Measurements from ENCODE around the gene SPNS3.

The SPNS3 gene, protein sequence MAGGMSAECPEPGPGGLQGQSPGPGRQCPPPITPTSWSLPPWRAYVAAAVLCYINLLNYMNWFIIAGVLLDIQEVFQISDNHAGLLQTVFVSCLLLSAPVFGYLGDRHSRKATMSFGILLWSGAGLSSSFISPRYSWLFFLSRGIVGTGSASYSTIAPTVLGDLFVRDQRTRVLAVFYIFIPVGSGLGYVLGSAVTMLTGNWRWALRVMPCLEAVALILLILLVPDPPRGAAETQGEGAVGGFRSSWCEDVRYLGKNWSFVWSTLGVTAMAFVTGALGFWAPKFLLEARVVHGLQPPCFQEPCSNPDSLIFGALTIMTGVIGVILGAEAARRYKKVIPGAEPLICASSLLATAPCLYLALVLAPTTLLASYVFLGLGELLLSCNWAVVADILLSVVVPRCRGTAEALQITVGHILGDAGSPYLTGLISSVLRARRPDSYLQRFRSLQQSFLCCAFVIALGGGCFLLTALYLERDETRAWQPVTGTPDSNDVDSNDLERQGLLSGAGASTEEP

DNA sequence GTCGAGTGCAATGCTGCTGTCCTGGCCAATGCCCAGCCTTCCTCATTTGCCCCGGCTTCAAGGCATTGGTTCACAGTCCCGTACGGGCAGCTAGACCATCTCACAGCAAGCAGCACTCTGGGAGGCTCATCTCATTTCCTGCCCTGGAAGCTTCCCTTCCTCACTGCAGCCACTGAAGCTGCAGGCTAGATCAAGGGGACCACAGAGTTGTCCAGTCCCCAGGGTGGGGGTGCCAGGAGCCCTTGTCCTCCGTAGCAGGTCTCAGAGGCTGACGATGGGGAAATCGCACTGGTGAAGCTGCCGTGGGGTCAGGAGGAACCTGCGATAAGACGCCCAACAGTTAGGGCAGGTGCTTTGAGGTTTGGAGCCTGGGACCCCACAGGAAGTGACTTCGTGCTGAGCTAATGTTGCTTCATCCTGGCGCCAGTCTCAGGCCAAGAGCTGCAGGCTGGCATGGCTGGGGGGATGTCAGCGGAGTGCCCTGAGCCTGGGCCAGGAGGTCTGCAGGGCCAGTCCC lies at the start of gene SPNS3:
TSS of gene SPNS3 (plus strand) at position 426 of the 517 bp plus-strand sequence. CDS start at position 454, 28 bp downstream.
- DNase-seq: peak; percentile 39

DNA sequence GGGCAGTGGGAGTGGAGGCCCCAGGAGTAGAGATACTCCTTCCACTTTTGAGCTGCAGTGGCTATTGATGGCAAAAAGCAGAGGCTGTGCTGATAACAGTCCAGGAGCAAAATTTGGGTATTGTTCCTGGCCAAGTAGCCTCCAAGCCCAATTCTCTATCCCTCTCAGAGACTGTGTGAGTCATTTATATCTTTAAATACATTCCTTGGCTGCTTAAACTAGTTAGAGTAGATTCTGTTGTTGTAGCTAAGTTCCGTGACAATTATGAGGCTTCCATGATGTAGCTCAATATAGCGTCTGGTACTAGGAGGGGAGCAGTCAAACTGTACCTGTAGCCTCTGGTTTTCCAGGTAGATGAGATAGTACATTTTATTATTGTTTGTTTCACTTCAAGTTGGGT lies 47.3 kb upstream of the SPNS3 start:
- DNase-seq: no peak

DNA sequence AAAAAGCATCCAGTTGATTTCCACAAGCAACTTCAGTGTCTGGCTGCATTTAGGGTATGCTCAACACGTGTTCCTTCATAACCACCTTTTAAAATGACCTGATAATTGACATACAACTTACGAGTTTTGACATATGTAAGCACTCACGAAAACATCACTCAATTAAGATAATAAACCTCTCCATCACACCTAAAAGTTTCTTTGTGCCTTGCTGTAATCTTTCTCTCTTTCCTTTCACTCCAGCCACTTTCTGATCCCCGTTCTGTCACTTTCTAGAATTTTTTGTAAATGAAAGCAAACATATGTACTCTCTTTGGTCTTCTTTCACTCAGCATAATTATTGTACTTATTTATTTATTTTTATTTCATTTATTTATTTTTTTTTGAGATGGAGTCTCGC lies 46.6 kb upstream of the SPNS3 start:
- no peak for DNase-seq

DNA sequence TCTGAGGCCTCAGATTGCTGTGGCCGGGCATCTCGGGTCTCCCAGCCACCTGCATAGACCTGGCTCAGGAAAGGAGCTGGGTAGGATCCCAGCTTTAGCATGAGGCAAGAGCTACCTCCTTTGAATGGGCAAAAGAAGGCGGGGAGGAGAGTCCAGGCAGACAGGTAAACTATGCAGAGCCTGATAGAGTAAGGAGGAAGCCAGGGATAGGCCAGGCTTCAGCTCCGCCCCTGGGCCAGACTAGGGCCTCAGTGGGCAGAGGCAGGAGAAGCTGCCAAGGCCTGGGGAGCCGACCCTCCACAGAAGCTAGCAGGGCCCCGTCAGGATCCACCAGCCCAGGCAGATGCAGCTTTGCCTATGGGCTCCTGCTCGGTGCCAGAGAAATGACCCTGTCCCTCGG lies 44.7 kb upstream of the SPNS3 start:
- DNase-seq: no peak

DNA sequence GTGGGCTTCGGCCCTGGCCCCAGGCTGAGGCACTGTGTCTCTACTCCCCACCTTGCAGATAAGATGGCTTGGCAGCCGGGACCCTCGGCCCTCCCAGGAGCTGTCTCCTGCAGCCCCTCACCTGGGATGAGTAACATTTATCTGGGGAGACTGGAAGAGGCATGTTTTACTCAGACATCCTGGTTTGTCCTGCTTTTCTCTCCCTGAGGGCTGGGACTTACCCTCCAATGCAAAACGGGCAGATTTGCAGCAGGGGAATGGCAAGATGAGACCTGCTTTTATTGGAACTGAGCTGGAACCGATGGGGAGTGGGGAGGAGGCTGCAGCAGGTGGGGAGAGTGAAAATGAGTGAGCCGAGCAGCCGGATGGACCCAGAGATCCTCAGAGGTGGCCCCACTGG lies 39.9 kb upstream of the SPNS3 start:
- no peak for DNase-seq

DNA sequence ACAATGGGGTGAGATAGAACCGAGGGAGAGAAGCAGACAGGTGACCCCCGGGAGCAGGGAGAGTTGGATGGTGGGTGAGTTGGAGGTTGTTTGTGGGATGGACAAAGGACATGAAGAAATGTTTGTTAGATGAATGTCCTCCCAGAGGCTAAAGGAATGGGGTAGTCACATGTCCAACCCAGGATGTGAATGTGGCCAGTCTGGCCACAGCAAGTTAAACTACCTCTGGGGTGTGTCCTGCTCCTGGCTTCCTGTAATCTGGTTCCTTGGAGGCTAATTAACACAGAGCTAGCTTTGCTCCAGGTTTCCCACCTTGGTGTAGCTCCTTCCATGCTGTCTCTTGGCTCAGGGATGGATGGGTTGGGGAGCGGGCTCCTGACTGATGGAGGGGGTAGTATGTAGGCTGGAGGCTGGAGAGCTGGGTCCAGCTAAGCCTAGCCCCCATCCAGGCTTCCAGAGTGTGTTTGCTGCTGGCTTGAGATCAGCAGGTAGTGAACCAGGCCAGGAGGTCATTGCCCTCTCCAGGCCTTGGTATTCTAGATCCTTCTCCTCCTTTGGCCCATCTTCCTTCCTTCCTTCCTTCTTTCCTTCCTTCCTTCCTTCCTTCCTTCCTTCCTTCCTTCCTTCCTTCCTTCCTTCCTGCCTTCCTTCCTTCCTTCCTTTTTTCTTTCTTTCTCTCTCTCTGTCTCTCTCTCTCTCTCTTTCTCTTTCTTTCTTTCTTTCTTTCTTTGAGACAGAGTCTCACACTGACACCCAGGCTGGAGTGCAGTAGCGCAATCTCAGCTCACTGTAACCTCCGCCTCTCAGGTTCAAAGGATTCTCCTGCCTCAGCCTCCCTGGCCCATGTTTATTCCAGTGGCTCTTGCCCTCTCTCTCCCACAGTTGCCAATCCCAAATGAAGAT lies 39.3 kb upstream of the SPNS3 start:
- DNase-seq: no peak

DNA sequence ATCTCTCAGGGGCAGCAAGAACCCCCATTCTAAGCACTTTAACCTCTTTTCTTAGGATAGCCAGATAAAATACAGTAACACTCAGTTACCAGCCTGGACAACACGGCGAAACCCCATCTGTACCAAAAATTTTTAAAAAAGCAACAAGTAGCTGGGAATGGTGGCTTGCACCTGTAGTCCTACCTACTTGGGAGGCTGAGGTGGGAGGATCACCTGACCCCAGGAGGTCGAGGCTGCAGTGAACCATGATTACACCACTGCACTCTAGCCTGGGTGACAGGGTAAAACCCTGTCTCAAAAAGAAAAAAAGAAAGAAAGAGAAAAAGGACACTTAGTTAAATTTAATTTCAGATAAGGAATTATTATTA lies 38.6 kb upstream of the SPNS3 start:
- no peak for DNase-seq

DNA sequence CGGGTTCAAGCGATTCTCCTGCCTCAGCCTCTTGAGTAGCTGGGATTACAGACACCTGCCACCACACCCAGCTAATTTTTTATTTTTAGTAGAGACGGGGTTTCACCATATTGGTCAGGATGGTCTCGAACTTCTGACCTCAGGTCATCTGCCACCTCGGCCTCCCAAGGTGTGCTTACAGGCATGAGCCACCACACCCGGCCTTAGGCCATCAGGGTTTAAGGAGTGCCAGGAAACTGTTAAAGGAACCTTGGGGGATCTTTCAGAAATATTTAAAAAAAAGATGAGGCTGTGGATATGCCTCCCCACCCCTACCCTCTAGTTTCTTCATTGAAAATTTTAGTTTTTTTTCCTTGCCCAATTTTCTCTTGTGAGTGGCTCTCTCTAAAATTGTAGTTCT lies 35.9 kb upstream of the SPNS3 start:
- DNase-seq: no peak

DNA sequence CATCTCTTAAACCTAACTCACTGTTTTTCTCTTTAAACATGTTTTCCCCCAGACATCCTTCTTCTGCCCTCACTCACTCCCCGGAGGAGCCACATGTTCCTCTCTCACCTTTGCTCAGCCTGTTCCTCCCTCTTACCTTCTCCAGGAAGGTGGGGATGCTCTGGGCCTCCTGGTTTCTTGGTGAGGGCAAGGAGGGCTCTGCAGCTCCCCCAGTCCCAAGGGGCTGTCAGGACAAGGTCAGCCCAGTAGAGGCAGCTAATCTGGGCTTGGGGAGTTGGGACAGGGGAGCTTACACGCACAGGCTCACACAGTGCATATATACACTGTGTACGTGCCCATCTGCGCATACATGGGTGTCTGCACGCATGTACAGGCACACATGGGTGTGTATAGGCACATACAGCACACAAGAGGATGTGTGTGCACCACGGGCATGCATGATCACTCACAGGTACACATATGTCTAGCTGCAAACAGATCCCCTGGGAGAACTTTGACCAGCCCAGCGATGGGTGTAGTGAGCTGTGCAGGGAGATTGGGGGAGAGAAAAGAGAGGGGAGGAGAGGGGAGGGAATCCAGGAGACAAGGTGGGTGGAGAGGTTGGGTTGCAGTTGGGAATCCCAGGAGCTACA lies 28.6 kb upstream of the SPNS3 start:
- DNase-seq: no peak

DNA sequence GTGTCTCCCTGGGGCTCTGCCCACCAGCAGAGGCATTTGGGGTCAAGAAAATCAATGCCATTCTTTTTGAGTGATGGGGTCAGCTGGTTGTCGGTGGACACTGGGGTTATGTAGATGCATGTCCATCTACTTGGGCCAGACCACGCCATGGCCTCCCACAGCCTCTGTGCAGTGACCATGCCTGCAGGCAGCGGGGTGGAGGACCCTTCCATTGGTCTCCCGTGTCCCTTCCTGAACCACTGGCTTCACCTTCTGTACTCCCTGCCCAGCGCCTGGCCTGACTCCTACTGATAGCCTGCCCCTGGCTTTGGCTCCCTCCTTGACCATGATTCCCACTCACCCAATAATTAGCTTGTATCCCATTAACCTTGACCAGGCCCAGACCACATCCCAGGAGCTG lies 28.0 kb upstream of the SPNS3 start:
- no peak for DNase-seq

DNA sequence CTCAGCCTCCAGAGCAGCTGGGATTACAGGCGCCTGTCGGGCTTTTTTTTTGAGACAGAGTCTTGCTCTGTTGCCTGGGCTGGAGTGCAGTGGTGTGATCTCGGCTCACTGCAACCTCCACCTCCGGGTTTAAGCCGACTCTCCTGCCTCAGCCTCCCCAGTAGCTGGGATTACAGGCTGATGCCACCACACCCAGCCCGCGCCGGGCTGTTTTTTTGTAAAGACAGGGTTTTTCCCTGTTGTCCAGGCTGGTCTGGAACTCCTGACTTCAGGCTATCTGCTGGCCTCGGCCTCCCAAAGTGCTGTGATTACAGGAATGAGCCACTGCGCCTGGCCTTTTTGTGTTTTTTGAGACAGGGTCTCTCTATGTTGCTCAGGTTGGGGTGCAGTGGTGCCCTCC lies 27.4 kb upstream of the SPNS3 start:
- no peak for DNase-seq

DNA sequence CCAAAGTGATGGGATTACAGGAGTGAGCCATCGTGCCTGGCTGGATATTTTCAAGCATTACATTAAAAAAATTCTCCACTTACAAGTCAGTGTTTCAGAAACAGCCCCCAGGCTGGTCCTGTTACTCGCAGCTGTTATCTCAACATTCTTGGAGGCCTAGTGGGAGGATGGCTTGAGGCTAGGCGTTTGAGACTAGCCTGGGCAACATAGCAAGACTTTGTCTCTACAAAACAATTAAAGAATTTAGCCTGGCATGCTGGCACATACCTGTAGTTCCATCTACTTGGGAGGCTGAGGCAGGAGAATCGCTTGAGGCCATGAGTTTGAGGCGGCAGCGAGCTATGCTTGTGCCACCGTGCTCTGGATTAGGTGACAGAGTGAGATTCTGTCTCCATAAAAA lies 26.5 kb upstream of the SPNS3 start:
- no peak for DNase-seq

DNA sequence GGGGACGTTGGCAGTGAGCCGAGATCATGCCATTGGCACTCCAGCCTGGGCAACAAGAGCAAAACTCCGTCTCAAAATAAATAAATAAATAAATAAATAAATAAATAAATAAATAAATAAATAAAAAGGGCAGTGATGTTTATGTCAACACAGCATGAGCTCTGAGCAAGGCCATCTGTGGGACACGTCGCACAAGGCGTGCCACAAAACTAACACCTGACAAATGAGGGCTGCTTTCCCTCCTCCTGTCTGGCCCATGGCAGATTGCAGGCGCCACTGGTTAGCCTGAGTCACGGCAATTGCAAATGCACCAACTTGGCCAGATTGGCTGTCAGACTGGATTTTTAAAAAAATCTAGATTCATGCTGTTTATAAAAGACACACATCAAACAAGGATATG lies 25.9 kb upstream of the SPNS3 start:
- no peak for DNase-seq

DNA sequence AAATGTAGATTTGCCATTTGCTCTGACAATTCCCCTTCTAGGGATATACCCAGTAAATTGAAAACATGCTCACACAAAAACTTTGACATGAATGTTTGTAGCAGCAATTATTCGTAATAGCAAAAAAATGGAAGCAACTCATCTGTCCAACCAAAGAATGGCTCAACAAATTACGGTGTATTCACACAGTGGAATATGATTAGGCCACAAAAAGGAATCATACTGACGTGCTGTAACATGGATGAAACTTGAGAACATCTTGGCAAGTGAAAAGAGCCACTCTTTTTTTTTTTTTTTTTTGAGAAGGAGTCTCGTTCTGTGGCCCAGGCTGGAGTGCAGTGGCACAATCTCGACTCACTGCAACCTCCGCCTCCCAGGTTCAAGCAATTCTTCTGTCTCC lies 24.1 kb upstream of the SPNS3 start:
- no peak for DNase-seq

DNA sequence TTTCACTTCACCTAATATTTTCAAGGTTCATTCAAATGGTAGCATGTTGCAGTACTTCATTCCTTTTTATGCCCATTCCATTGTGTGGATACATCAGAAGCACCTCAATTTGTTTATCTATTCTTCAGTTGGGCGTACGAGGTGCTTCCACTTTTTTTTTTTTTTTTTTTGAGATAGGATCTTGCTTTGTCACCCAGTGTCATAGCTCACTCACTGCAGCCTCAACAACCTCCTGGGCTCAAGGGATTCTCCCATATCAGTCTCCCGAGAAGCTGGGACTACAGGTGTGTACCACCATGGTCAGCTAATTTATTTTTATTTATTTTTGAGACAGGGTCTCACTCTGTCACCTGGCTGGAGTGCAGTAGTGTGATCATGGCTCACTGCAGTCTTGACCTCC lies 22.5 kb upstream of the SPNS3 start:
- DNase-seq: no peak

DNA sequence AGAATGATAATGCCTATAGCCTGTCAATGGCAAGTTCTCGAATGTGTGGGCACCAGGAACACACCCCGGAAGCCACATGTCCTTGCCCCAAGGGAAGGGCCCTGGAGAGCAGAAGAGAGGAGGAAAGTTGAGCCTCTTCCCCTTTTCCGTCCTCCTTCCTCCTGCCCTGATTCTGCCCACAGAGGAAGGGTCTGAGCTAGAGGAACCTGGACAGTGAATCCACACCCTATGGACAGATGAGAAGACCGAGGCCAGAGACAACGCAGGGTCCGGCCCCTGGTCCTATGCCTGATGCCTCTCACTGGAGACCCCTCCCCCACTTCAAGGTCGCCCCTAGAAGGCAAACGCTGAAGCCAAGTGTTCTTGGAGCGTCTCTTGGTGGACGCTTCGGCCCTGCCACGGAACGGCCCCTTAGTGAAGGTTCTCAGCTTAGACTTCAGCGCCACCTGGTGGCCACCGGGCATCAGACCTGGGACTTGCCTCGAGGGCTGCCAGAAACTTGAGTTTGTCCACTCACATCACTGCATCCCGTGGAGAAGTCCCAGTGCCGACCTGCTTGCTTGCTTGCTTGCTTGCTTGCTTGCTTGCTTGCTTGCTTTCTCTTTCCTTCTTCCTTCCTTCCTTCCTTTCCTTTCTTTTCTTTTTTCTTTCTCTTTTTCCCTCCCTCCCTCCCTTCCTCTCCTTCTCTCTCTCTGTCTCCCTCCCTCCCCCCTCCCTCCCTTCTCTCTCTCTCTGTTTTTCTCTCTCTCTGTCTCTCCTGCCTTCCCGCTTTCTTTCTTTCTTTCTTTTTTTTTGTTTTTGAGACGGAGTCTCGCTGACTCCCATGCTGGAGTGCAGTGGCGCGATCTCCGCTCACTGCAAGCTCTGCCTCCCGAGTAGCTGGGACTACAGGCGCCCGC lies 20.6 kb upstream of the SPNS3 start:
- DNase-seq: peak; percentile 96

DNA sequence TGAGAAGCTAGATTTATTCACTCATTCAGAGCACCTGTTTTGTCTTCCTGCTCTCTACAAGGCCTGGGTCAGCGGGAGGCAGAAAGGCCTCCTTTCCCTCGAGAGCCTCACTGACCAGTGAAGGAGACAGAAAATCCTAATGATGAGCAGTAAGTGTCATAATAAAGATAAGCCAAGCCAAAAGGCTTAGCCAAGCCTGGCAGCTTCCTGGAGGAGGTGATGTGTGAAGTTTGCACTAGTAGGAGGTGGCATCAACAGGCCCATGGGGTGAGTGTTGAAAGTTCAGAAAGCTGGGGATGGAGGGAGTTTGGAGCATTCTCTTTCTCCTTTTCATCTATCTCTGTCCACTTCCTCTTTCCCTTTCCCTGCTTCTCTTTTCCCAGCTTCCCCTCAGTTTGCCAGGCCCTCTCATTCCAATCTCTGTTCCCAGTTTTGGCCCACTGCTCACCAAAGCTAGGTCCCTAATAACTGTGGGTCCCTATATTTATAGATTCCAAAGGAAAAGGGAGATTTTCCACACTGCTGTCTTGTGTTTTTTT lies 16.5 kb upstream of the SPNS3 start:
- no peak for DNase-seq

DNA sequence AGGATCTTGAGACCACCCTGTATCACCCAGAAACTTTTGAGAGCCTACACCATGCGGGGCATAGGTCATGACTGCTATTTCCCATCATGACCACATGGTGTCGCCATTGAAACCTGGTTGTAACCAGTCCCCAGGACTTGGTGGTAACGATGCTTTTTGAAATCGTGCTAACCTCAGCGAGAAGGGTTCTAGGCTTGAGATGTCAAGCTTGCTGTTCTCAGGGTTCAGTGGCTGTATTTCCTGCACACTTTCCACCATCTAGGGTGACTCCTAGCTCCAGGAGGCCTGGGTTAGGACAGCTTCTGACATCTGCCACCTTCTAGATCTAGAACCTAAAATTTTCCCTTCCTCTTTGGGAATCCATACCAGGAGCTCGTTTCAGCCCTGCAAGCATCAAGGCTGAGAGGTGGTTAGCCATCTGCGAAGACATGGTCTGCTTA lies 13.0 kb upstream of the SPNS3 start:
- peak; percentile 65 for DNase-seq

DNA sequence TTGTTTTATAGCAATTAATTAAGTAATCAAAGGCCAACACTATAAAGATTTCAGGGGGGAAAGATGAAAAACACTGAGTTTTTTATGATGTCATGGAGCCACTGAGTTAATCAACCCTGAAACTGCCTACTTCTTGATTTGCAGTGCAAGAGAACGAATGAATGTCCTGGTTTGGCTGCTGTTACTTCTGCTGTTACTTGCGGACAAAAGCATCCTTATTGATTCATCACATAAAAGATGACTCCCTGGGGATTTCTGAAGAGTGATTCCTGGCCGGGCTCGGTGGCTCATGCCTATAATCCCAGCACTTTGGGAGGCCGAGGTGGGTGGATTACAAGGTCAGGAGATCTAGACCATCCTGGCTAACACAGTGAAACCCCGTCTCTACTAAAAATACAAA lies 10.9 kb upstream of the SPNS3 start:
- no peak for DNase-seq

DNA sequence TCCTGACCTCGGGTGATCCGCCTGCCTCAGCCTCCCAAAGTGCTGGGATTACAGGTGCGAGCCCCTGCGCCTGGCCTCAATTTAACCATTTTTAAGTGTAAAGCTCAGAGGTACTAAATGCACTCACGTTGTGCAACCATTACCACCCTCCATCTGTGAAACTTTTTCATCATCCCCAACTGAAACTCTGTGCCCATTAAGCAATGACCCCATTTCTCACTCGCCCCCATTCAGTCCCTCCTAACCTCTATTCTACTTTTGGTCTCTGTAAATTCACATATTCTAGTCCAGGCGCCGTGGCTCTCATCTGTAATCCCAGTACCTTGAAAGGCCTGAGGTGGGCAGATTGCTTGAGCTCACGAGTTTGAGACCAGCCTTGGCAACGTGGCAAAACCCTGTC lies 8.3 kb upstream of the SPNS3 start:
- no peak for DNase-seq

DNA sequence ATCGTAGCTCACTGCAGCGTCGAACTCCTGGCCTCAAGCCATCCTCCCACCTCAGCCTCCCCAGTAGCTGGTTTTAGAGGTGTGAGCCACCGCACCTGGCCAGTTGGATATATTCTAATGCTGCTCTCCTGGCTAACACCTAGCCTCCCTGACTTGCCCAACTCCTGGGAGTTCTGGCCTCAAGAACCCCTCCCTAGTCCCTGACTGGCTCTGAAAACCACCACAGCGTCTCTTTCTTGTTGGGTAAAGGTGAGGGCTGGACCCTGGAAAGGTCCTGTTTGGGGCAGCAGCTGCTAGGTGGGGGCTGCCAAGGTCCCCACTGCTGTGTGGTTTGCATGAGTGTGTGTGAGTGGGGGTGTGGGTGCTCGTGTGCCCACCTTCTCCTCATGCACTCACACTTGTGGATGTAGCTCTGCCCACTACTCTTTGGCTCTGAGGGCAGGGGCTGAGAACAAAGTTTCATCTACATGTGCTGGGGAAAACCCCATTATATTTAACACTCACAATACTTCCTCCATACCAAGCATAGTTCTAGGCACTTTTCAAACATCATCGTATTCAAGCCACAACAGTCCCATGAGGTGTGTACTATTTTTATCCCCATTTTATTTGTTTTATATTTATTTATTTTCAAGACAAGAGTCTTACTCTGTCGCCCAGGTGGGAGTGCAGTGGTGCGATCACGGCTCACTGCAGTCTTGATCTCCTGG lies 7.1 kb upstream of the SPNS3 start:
- DNase-seq: no peak

Data from CD4-positive, alpha-beta T cell treated with Interleukin-17A for 4 hours (primary cell).